Astrocyte of the cerebellum (primary cell): ENCODE measurements around the gene DISC1.
A peak's percentile ranks its signal among the peaks of the same experiment; 100 is the strongest.

Experiments used
- DNase-seq: peaks from one replicate; pipeline ENCODE4 v3.0.0-alpha.2; 2011; ENCODE audit warnings: low read depth
- H3K4me3 ChIP-seq: 2 replicates; pipeline ENCODE4 v1.5.1; 2011; ENCODE audit warnings: mild to moderate bottlenecking, low read depth, low read length, moderate library complexity
- CTCF ChIP-seq: IDR thresholded peaks from 2 replicates; pipeline ENCODE4 v1.5.1; 2012; ENCODE audit warnings: low read length, low read depth, moderate library complexity, mild to moderate bottlenecking; ENCODE audit errors: missing control alignments
- in situ Hi-C: cut with HindIII; loops from 2 replicates; pipeline ENCODE4 v1.10.0; 2017; ENCODE audit warnings: low sequenced_read_pairs

DISC1 gene

GRCh38 chr1:231801042-231801585 is 174.5 kb downstream of the DISC1 start:
- no peak for TF ChIP-seq CTCF
- in situ Hi-C loops: no loop called here
- DNase-seq: no peak
- no peak overlapping the region for H3K4me3 ChIP-seq

DNA sequence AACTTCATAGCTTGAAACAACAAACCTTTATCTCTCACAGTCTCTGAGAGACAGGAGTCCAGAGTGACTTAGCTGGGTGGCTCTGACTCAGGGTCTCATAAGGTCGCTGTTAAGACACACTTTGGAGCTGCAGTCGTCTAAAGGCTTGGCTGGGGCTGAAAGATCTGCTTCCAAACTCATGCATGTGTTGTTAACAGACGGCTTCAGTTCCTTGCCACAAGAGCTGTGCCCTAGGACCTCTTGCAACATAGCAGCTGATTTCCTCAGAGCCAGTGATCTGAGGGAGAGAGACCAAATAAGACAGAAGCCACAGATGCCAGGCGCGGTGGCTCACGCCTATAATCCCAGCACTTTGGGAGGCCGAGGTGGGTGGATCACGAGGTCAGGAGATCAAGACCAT is 176.8 kb downstream of the DISC1 start:
- no peak for DNase-seq
- H3K4me3 ChIP-seq: no peak overlapping the region
- in situ Hi-C loops: no loop called here
- TF ChIP-seq CTCF: no peak

- TF ChIP-seq CTCF: peak; percentile 49
- H3K4me3 ChIP-seq: no peak overlapping the region
- in situ Hi-C loops: no loop called here
- DNase-seq: no peak
These were observed 180.3 kb downstream of the DISC1 start for GRCh38 chr1:231806623-231807495.

DNA sequence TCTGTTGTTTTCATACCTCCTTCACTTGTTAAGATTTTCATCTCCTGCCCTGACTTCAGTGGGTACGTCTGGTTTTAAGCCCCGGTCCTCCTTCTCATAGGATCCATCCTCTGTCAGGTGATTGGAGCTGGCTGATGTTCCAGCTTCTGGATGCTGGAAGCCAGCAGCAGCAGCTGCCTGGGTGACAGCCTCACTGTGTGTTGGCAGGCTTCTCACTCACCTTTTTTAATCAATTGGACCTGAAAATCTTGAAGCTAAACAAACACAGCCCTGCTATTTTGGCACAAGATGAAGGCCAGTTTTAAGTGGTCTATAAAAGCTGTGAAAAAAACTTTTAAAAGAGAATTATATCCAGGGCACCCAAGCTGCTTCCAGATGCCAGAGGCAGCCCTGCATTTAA is 181.0 kb downstream of the DISC1 start:
- no peak for DNase-seq
- H3K4me3 ChIP-seq: no peak overlapping the region
- in situ Hi-C loops: no loop called here
- TF ChIP-seq CTCF: no peak

DNA sequence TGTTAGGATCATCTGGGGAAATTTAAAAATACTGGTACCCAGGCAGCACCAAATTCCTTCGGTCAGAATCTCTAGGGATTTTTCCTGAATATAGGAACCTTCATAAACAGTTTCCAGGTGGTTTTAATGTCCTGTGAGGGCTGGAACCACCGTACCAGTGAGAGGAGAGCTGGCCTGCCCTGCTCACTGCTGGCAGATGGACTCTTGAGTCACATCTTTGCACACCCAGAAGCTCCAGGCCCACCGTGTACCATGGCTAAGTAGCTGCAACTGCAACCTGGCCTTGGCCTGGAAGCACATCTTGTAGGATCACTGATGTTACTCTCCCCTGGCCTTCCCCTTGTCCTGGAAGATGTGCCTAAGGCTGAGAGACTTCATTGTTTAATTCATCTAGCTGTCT is 181.5 kb downstream of the DISC1 start:
- no peak for DNase-seq
- H3K4me3 ChIP-seq: no peak overlapping the region
- no peak for TF ChIP-seq CTCF
- in situ Hi-C loops: no loop called here

GRCh38 chr1:231808990-231809389 is 182.4 kb downstream of the DISC1 start:
- no peak for TF ChIP-seq CTCF
- no peak overlapping the region for H3K4me3 ChIP-seq
- no peak for DNase-seq
- in situ Hi-C loops: no loop called here
